GM19395 (cell line): ENCODE measurements around the gene UGDH.
"Not testable (repeated sequence)": the region's sequence is repeated elsewhere in the genome, so short reads cannot be mapped to it uniquely, and the experiment has no call there.

ENCODE experiments used
- ATAC-seq: cut with Tn5 transposase; IDR thresholded peaks from one replicate; pipeline ENCODE4 v1.9.1; 2021; ENCODE audit warnings: mild to moderate bottlenecking, moderate library complexity; ENCODE audit not compliant: unreplicated experiment

The UGDH gene

GRCh38 chr4:39497909-39498726 lies 29.1 kb downstream of the UGDH start:
- ATAC-seq: no peak

GRCh38 chr4:39495446-39496213 lies 31.6 kb downstream of the UGDH start:
- no peak for ATAC-seq

GRCh38 chr4:39494354-39494753 lies 32.9 kb downstream of the UGDH start:
- no peak for ATAC-seq

GRCh38 chr4:39490322-39490721 lies 36.9 kb downstream of the UGDH start:
- ATAC-seq: no peak

GRCh38 chr4:39486221-39486804 lies 40.9 kb downstream of the UGDH start:
- ATAC-seq: no peak

- no peak for ATAC-seq
Measured at GRCh38 chr4:39484582-39485272, 42.5 kb downstream of the UGDH start.

- no peak for ATAC-seq
Measured at GRCh38 chr4:39480902-39481695, 46.1 kb downstream of the UGDH start.

- ATAC-seq: no peak
Measured at GRCh38 chr4:39480251-39480650, 47.0 kb downstream of the UGDH start.

- no peak for ATAC-seq
Measured at GRCh38 chr4:39476187-39476895, 50.9 kb downstream of the UGDH start.

GRCh38 chr4:39472396-39472795 lies 54.8 kb downstream of the UGDH start:
- ATAC-seq: no peak

GRCh38 chr4:39470402-39470801 lies 56.8 kb downstream of the UGDH start:
- no peak for ATAC-seq

- peak; percentile 90 for ATAC-seq
Measured at GRCh38 chr4:39469429-39470077, 57.7 kb downstream of the UGDH start.

GRCh38 chr4:39467464-39467863 lies 59.8 kb downstream of the UGDH start:
- no peak for ATAC-seq

- no peak for ATAC-seq
Measured at GRCh38 chr4:39466747-39467146, 60.5 kb downstream of the UGDH start.

- no peak for ATAC-seq
Measured at GRCh38 chr4:39464886-39465501, 62.2 kb downstream of the UGDH start.

- peak; percentile 87 for ATAC-seq
Measured at GRCh38 chr4:39458505-39459300, 68.5 kb downstream of the UGDH start, which contains the start of the genes LIAS and RPL9. Gene LIAS, plus strand, starts transcription at chr4:39459056. Its CDS starts 62 bp downstream, at chr4:39459118. Gene RPL9, minus strand, starts transcription at chr4:39458922. Its CDS starts 483 bp downstream, at chr4:39458439.

GRCh38 chr4:39458161-39458504 lies 69.1 kb downstream of the UGDH start:
- not testable (repeated sequence) for ATAC-seq
